Karpas-422 (cell line): ENCODE results near the gene PCDHGA2. TPM values are rescaled to one million over a fixed set of nuclear protein-coding genes. Genes with fewer than 3 reads are reported as not detected.

Experiments
- DNase-seq: peaks from one replicate; pipeline ENCODE4 v3.0.0-alpha.2; 2015
- H2AFZ ChIP-seq: fragments of 200-600 bp; sonication (generic); 2 replicates; pipeline ENCODE4 v1.6.1; 2014; ENCODE audit warnings: antibody characterized with exemption, low read length, mixed read lengths
- H3K27ac ChIP-seq: fragments of 200-600 bp; sonication (generic); 2 replicates; pipeline ENCODE4 v1.5.1; 2014; ENCODE audit warnings: mild to moderate bottlenecking, low read length, moderate library complexity
- H3K27me3 ChIP-seq: fragments of 200-600 bp; sonication (generic); 2 replicates; pipeline ENCODE4 v1.6.1; 2014; ENCODE audit warnings: low read length, mixed read lengths
- H3K36me3 ChIP-seq: fragments of 200-600 bp; sonication (generic); 2 replicates; pipeline ENCODE4 v1.6.1; 2014; ENCODE audit warnings: low read length, mixed read lengths; ENCODE audit not compliant: insufficient read depth
- H3K4me1 ChIP-seq: fragments of 200-600 bp; sonication (generic); 2 replicates; pipeline ENCODE4 v1.6.1; 2014; ENCODE audit warnings: mild to moderate bottlenecking, low read length, mixed read lengths
- H3K4me2 ChIP-seq: fragments of 200-600 bp; sonication (generic); 2 replicates; pipeline ENCODE4 v1.6.1; 2014; ENCODE audit warnings: low read length, low read depth, mild to moderate bottlenecking; ENCODE audit not compliant: poor library complexity, severe bottlenecking
- H3K4me3 ChIP-seq: fragments of 200-600 bp; sonication (generic); 2 replicates; pipeline ENCODE4 v1.5.1; 2014; ENCODE audit warnings: mild to moderate bottlenecking, antibody characterized with exemption, low read length, mixed read lengths
- H3K79me2 ChIP-seq: fragments of 200-600 bp; sonication (generic); 2 replicates; pipeline ENCODE4 v1.6.1; 2014; ENCODE audit warnings: mild to moderate bottlenecking, low read length, mixed read lengths
- H3K9ac ChIP-seq: fragments of 200-600 bp; sonication (generic); 2 replicates; pipeline ENCODE4 v1.6.0; 2014; ENCODE audit warnings: low read length
- H3K9me2 ChIP-seq: fragments of 200-600 bp; sonication (generic), shearing (Covaris generic); replicated peaks from 2 replicates; pipeline ENCODE4 v1.6.0; 2014; ENCODE audit warnings: mild to moderate bottlenecking, low read length, moderate library complexity; ENCODE audit not compliant: insufficient read depth
- H3K9me3 ChIP-seq: fragments of 300-700, 200-600 bp; sonication (generic); 2 replicates; pipeline ENCODE4 v1.6.1; 2014; ENCODE audit warnings: low read length, mixed read lengths
- H4K20me1 ChIP-seq: fragments of 200-600 bp; sonication (generic); 2 replicates; pipeline ENCODE4 v1.6.1; 2014; ENCODE audit warnings: mild to moderate bottlenecking, antibody characterized with exemption, low read length, low read depth; ENCODE audit not compliant: insufficient read depth
- total RNA-seq: library from RNA; depleted of rRNA; stranded (reverse); fragments of >200 nt; shearing (Covaris generic); gene quantifications from 2 replicates; pipeline ENCODE4 v1.2.3, GENCODE V29; 2014; ENCODE audit warnings: low replicate concordance

Gene PCDHGA2
- total RNA-seq, 1 experiment from 2014 or later: 0.04 TPM

DNA sequence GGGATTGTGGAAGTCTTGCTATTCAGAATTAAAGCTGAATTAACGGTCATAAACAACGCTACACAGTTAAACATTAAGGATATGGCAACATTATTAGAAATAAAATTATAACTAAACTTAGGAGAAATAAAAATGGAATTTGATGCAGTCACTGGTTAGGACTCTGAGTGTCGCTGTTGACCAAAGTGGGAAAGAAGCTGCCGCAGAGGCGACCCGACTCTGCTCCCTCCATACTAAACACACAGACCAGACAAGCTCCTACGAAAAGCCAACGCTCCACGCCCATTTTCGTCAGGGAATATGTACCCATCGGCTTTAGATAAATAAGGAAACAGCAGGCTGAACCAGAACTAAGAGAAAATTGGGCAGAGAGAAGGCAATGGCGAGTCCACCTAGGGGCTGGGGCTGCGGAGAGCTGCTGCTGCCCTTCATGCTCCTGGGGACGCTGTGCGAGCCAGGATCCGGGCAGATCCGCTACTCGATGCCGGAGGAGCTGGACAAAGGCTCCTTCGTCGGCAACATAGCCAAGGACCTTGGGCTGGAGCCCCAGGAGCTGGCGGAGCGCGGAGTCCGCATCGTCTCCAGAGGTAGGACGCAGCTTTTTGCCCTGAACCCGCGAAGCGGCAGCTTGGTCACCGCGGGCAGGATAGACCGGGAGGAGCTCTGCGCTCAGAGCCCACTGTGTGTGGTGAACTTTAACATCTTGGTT lies 25.5 kb downstream of the PCDHGA2 start, which contains the start of gene PCDHGA5:
Gene PCDHGA5 (plus strand): TSS at position 211 of the 709 bp plus-strand sequence. CDS start 169 bp downstream, at position 380.
- Histone ChIP-seq H3K27me3 (no peaks in the 10 kb centered on the region), H2AFZ (no peak within 1 kb of the TSS), H3K27ac (peak within 1 kb of the TSS; percentile 90), H3K79me2 (peaks cover 31% of the 10 kb centered on the region), H3K9ac (no peak within 1 kb of the TSS), H3K4me1 (peaks cover 40% of the 10 kb centered on the region), H3K4me2 (peak within 1 kb of the TSS; percentile 42), H3K9me3 (peaks cover 24% of the 10 kb centered on the region; the same call in 1 of the 2 replicates), H3K36me3 (peaks cover 24% of the 10 kb centered on the region), H3K9me2 (no peaks in the 10 kb centered on the region), H3K4me3 (0 out of 2 replicates have a peak within 1 kb of the TSS, but pooled peaks have one; percentile 25), H4K20me1 (no peaks in the 10 kb centered on the region)
- no peak for DNase-seq

DNA sequence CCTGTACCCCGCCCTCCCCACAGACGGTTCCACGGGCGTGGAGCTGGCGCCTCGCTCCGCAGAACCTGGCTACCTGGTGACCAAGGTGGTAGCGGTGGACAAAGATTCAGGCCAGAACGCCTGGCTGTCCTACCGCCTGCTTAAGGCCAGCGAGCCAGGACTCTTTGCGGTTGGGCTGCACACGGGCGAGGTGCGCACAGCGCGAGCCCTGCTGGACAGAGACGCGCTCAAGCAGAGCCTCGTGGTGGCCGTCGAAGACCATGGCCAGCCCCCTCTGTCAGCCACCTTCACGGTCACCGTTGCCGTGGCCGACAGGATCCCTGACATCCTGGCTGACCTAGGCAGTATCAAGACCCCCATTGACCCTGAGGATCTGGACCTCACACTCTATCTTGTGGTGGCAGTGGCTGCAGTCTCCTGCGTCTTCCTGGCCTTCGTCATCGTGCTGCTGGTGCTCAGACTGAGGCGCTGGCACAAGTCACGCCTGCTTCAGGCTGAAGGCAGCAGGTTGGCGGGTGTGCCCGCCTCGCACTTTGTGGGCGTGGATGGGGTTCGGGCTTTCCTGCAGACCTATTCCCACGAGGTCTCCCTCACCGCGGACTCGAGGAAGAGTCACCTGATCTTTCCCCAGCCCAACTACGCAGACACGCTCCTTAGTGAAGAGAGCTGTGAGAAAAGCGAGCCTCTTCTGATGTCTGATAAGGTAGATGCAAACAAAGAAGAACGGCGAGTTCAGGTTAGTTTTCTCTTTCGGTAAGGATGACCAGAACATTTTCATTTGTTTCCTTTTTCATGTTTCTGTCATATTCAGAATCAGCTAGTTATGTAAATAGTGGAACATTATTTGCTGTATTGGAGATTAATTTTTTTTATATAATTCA lies 27.7 kb downstream of the PCDHGA2 start:
- Histone ChIP-seq H4K20me1 (no peaks in the 10 kb centered on the region), H3K9ac (no peak overlapping the region), H3K4me1 (peaks cover 42% of the 10 kb centered on the region), H2AFZ (no peak overlapping the region), H3K27ac (no peak overlapping the region), H3K4me2 (no peak overlapping the region), H3K79me2 (peaks cover 28% of the 10 kb centered on the region), H3K36me3 (peaks cover 29% of the 10 kb centered on the region), H3K9me3 (peaks cover 27% of the 10 kb centered on the region), H3K4me3 (no peak overlapping the region), H3K9me2 (no peaks in the 10 kb centered on the region), H3K27me3 (no peaks in the 10 kb centered on the region)
- DNase-seq: no peak

DNA sequence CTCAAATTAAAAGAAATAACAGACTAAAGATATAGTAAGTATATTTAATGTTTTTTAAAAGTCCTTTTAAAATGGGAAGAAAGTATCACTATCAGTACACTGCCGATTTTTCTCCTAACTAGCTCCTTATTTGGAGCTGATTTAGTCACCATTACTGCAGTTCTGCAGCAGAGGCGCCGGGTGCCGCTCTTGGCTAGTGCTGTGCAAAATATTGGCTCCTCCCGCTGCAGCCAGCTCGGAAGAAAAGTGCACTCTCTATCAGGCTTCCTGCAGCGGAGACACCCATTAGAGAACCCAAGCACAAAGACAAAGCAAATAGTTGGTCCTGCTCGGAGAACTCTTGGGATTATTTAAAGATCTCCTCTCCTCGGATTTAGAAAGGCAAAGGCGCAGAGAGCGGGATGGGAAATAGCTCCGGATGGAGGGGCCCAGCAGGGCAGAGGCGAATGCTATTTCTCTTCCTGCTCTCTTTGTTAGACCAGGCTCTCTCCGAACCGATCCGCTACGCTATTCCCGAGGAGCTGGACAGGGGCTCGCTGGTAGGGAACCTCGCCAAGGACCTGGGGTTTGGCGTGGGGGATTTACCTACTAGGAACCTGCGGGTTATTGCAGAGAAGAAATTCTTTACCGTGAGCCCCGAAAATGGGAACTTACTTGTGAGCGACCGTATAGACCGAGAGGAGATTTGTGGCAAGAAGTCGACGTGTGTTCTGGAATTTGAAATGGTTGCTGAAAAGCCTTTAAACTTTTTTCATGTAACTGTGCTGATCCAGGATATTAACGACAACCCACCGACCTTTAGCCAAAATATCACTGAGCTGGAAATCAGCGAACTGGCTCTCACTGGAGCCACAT lies 31.7 kb downstream of the PCDHGA2 start, which contains the start of gene PCDHGB3:
Gene PCDHGB3 (plus strand): TSS at position 249 of the 855 bp plus-strand sequence. CDS start 153 bp downstream, at position 402.
- peak within 1 kb of the TSS; percentile 78 for H3K4me2 ChIP-seq
- H3K4me1 ChIP-seq: peaks cover 26% of the 10 kb centered on the region
- no peaks in the 10 kb centered on the region for H3K9me2 ChIP-seq
- no peaks in the 10 kb centered on the region for H4K20me1 ChIP-seq
- peak within 1 kb of the TSS; percentile 81 for H3K27ac ChIP-seq
- H3K36me3 ChIP-seq: peaks cover 47% of the 10 kb centered on the region
- peak within 1 kb of the TSS; percentile 31 for H2AFZ ChIP-seq
- peaks cover 51% of the 10 kb centered on the region for H3K79me2 ChIP-seq
- peak within 1 kb of the TSS; percentile 72 for H3K9ac ChIP-seq
- H3K4me3 ChIP-seq: peak within 1 kb of the TSS; percentile 62
- no peaks in the 10 kb centered on the region for H3K27me3 ChIP-seq
- peaks cover 47% of the 10 kb centered on the region for H3K9me3 ChIP-seq
- peak; percentile 95 for DNase-seq

DNA sequence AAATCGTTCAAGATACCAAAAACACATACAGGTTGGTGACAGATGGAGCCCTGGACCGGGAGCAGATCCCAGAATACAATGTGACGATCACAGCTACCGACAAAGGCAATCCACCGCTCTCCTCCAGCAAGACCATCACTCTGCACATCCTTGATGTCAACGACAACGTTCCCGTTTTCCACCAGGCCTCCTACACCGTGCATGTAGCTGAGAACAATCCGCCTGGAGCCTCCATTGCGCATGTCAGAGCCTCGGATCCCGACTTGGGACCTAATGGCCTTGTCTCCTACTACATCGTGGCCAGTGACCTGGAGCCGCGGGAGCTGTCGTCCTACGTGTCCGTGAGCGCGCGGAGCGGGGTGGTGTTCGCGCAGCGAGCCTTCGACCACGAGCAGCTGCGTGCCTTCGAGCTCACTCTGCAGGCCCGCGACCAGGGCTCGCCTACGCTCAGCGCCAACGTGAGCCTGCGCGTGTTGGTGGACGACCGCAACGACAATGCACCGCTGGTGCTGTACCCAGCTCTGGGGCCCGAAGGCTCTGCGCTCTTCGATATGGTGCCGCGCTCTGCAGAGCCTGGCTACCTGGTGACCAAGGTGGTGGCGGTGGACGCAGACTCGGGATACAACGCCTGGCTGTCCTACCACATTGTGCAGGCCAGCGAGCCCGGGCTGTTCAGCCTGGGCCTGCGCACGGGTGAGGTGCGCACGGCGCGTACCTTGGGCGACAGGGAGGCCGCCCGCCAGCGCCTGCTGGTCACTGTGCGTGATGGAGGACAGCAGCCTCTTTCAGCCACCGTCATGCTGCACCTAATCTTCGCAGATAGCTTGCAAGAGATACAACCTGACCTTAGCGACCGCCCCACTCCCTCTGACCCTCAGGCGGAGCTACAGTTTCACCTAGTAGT lies 33.3 kb downstream of the PCDHGA2 start:
- DNase-seq: no peak

DNA sequence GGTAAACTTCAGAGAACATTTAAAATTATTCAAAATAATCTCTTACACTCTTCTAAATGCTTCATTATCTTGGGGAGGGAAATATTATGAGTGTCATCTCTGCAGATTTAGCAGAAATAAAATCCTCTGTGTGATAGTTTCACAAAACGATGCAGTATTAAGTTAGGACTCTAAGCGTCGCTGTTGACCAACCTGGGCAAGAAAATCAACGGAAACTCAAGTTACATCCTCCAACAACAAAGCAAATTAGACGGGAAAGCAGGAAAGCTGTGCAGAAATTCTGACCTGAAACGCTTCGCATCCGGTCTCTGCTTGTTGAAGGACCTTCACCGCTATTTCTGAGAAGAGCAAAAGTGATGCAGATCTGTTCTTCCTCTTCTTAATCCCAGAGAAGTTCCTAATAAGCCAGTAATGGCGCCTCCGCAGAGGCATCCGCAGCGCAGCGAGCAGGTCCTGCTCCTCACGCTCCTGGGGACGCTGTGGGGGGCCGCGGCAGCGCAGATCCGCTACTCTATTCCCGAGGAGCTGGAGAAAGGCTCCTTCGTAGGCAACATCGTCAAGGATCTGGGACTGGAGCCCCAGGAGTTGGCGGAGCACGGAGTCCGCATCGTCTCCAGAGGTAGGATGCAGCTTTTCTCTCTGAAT lies 35.2 kb downstream of the PCDHGA2 start, which contains the start of gene PCDHGA6:
Gene PCDHGA6 (plus strand): TSS at position 219 of the 645 bp plus-strand sequence. CDS start 193 bp downstream, at position 412.
- no peak for DNase-seq
- Histone ChIP-seq H3K79me2 (peaks cover 65% of the 10 kb centered on the region), H3K27me3 (no peaks in the 10 kb centered on the region), H3K9ac (no peak within 1 kb of the TSS), H3K9me2 (no peaks in the 10 kb centered on the region), H3K4me1 (peaks cover 18% of the 10 kb centered on the region), H3K4me2 (no peak within 1 kb of the TSS), H3K9me3 (peaks cover 59% of the 10 kb centered on the region), H2AFZ (no peak within 1 kb of the TSS), H3K4me3 (0 out of 2 replicates have a peak within 1 kb of the TSS, but pooled peaks have one; percentile 17), H3K36me3 (peaks cover 59% of the 10 kb centered on the region), H3K27ac (no peak within 1 kb of the TSS), H4K20me1 (no peaks in the 10 kb centered on the region)

More for the DNA sequence above, 33.3 kb downstream of the PCDHGA2 start:
- peaks cover 50% of the 10 kb centered on the region for H3K9me3 ChIP-seq
- H3K9ac ChIP-seq: no peak overlapping the region
- peaks cover 26% of the 10 kb centered on the region for H3K4me1 ChIP-seq
- H2AFZ ChIP-seq: no peak overlapping the region
- H3K4me3 ChIP-seq: peak overlapping the region; percentile 17; the same call in 1 of the 2 replicates
- H3K36me3 ChIP-seq: peaks cover 47% of the 10 kb centered on the region
- H4K20me1 ChIP-seq: no peaks in the 10 kb centered on the region
- no peak overlapping the region for H3K4me2 ChIP-seq
- no peak overlapping the region for H3K27ac ChIP-seq
- H3K27me3 ChIP-seq: no peaks in the 10 kb centered on the region
- H3K9me2 ChIP-seq: no peaks in the 10 kb centered on the region
- peaks cover 54% of the 10 kb centered on the region for H3K79me2 ChIP-seq

DNA sequence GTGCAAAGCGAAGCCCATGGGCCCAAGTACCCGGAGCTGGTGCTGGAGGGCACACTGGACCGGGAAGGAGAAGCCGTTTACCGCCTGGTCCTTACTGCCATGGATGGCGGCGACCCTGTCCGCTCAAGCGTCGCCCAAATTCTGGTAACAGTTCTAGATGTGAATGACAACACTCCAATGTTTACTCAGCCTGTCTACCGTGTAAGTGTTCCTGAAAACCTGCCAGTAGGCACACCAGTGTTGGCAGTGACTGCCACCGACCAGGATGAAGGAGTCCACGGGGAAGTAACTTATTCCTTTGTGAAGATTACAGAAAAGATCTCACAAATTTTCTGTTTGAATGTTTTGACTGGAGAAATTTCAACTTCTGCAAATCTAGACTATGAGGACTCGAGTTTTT lies 36.1 kb downstream of the PCDHGA2 start:
- Histone ChIP-seq H3K4me1 (peaks cover 10% of the 10 kb centered on the region), H4K20me1 (no peaks in the 10 kb centered on the region), H3K27me3 (no peaks in the 10 kb centered on the region), H3K9me3 (peaks cover 61% of the 10 kb centered on the region), H3K79me2 (peaks cover 72% of the 10 kb centered on the region), H2AFZ (no peak overlapping the region), H3K36me3 (peaks cover 67% of the 10 kb centered on the region), H3K9me2 (no peaks in the 10 kb centered on the region), H3K4me2 (no peak overlapping the region), H3K4me3 (no peak overlapping the region), H3K9ac (no peak overlapping the region), H3K27ac (no peak overlapping the region)
- DNase-seq: no peak
